GM21515 (cell line): Measurements from ENCODE around the gene PARD3.
A peak's percentile ranks its signal among the peaks of the same experiment; 100 is the strongest.

Source experiments
- ATAC-seq: cut with Tn5 transposase; IDR thresholded peaks from one replicate; pipeline ENCODE4 v1.9.1; 2021; ENCODE audit not compliant: unreplicated experiment

The PARD3 gene

DNA sequence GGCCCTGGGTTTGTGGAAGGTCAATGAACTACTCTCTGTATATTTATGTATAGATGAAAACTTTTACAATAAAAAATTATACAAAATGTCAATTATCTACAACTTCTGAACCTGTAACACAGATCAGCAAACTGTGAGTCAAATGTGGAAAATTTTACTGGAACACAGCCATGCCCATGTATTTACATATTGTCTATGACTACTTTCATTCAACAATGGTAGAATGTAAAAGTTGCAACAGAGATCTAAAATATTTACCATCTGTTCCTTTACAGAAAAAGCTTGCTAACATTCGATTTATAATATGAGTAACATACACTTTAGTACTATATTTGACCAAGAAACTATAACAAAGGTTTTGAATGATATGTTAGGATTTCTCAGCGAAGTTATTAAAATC is 481.6 kb downstream of the PARD3 start:
- no peak for ATAC-seq

- ATAC-seq, result no peak
Measured at GRCh38 chr10:34327184-34327583, 487.9 kb downstream of the PARD3 start.

DNA sequence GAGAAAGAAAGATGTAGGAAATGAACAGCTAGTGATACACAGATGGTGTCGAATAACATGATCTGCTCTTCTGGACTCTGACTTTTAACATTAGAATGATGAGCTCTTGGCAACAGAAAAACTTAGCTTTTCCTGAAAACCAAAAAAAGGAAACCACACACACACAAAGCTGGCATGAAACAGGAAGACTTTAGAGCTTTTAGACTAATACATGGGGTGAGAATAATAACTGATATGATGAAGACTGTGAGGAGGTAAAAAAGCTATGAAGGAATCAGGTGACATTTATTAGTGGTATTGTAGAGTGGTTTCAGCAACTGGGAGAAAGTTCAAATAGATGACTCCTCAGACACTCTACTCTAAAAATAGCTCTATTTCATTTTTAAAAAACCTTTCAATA is 491.9 kb downstream of the PARD3 start:
- ATAC-seq, result no peak

GRCh38 chr10:34320265-34320664 is 494.8 kb downstream of the PARD3 start:
- no peak for ATAC-seq

- no peak for ATAC-seq
Measured at GRCh38 chr10:34319197-34319846, 495.8 kb downstream of the PARD3 start.

DNA sequence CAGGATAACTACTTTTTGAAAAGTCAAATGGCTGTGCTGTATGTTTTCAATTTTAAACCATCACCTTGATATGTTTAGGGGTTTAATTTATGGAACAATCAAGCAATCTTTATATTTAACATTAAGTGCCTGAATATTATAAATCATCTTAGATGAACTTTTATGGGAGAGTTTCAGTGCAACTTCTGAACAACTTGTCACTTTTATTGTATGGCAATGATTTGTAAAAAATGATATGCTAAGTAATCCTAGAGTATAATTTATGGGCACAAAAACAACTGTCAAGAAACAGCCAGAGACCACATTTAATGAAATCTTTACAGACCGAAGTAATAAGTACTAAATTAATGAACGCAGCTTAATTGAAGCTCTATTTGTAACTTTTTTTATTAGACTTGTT is 498.9 kb downstream of the PARD3 start:
- ATAC-seq, result no peak

- no peak for ATAC-seq
Measured at GRCh38 chr10:34314457-34314856, 500.6 kb downstream of the PARD3 start.

- no peak for ATAC-seq
Measured at GRCh38 chr10:34313888-34314287, 501.2 kb downstream of the PARD3 start.

DNA sequence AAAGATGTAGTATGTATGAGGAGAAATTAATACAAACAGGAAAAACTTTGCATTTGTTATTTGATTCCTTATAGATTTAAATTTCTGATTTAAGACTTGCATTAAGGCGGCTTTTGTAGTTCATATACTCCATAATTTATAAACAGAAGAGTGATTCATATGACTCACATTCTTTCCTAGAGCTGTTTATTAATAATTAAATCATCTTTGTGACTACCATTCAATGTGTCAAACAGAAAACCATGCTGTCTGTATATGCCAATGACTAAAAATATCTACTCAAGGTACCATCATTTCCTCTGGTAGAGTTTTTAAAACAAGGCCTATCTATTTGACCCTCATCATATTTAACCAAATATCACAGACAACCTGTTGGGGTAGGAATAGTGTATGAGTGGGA is 501.7 kb downstream of the PARD3 start:
- ATAC-seq, result no peak

DNA sequence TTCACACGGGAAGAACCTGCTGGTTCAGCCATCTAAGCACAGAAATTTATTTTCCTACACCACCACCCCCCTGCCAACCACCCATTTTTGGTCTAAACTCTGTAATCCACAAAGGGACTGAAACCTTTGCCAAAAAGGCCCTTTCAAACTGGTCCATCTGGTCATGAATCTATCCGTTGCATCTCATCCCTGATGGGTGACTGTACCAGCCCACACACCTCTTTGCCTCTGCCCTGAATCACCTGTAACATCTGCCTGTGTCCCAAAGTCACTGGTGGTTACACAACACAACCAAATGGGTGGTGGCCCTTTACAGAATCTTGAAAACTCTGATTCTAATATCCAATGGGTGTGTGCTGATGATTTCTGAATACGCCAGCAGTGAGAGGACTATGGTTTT is 503.4 kb downstream of the PARD3 start:
- ATAC-seq, result no peak

DNA sequence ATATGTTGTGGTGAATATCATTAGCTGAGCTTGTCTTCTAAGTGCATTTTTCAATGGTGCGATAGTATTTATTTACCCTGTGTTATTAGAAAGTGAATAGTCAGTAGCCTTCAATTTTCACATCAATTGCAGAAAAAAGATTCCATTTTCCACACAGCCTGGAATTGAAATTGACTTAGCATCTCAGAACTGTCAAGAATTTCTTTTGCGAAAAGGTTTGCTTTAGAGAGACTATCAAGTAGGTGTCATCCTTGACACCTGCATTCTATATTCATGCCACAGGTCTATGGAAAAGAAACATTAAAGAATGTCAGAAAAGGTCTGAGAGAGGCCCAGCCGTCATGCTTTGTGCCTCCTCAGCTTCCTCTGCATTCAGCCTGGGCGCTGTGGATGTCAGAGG is 504.9 kb downstream of the PARD3 start:
- no peak for ATAC-seq

DNA sequence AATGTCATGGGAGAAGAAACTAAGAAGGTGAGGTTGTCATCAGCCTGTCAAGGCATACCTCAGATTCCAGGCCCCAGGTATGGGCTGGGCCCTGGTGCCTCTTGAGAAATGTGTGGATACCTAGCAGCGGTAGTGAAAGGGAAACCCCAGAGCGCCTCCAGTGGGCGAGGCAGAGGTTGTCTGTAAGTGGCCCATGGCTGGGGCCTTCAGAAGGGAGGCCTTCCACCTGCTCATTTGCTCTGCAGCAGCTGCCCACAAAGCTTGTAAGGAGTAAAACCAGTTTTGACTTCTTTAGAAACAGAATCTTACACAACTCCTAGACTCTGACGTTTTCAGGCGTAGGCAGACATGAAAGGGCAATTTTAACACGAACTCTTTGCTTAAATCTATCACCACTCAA is 509.9 kb downstream of the PARD3 start:
- peak; percentile 75 for ATAC-seq

- ATAC-seq, result no peak
Measured at GRCh38 chr10:34303022-34303421, 512.1 kb downstream of the PARD3 start.

GRCh38 chr10:34299105-34299611 is 515.9 kb downstream of the PARD3 start:
- no peak for ATAC-seq

DNA sequence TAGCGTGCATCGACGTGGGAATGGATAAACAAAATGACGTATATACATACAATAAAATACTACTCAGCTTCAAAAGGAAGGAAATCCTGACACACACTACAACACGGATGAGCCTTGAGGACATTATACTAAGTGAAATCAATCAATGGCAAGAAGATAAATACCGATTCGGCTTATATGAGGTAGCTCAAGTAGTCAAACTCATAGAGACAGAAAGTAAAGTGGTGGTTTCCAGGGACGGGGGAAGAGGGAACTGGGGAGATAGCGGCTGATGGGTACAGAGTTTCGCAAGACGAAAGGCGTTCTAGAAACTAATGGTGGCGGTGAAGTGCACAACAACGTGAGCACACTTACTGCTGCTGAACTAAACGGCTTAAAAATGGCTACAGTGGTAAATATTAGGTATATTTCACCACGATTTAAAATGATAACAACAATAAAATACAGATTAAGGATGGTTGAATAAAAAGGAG is 516.7 kb downstream of the PARD3 start:
- no peak for ATAC-seq

GRCh38 chr10:34297541-34298345 is 517.4 kb downstream of the PARD3 start:
- ATAC-seq, result no peak

DNA sequence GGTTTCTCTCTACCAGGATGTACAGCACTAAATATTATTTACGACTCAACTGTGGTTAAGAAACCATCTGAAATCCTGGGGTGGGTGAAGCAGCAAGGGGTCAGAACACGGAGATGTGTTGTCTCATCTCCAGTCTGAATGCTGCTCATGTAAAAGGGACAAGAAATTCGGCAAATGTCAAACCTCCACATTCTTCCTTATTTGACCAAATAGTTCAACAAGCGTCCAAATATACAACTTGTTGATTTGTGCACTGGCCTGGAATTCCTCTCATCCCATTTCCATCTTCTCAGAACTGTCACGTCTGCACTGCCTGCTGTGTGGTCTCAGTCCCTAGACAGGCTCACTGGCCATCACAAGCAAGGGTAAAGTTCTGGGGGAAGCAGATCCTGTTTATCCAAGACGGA is 520.0 kb downstream of the PARD3 start:
- ATAC-seq, result no peak

DNA sequence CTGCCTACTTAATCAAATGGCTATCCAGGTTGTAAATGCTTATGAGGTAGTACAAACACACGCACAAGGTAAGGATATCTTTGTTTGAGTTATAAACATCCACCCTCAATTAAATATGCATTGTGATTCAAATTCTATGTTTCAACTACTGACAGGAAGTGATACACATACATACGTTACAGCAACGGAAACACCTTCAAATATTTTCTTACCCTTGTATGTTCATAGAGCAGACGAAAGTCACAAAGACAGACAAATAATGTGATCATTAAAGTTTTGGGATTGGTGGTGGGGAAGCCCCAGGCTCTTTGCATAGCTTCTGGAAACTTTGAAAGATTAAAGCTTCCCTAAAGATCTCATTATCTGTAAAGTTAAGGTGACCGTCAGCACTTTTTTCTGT is 521.0 kb downstream of the PARD3 start:
- ATAC-seq, result no peak

DNA sequence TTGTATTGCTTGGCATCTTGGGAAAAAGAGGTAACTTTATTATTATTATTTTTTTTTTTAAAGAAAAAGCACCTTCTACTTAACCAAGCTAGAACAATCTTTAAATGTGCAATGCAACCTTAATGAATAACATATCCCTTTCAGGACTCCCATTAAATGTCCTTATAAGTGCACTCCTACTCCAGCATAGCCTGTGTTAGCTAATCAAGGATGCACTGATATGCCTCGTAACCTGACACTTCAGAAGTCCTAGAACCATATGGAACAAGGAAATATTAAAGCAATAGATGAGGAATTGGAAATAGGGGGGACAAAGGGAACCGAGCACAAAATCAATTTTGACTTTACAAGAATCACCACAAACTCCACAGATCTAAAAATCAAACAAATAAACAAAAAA is 522.4 kb downstream of the PARD3 start:
- ATAC-seq, result no peak

DNA sequence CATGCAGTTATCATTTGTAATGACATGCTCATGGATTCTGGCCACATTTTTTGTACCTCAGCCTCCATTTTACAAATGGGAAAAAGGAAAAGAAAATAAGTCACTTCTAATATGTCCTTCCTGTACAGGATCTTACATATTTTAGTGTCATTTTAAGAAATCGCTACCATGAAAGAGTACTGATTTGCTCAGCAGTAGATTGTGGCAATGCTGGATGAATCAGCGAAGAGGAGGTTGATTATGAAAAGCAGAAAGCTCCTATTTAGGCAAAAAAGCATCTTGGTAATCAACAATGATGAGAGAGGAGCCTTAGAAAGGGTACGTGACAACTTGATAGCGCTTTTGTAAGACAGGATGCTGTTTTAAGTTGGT is 522.9 kb downstream of the PARD3 start:
- no peak for ATAC-seq

GRCh38 chr10:34291466-34292193 is 523.5 kb downstream of the PARD3 start:
- no peak for ATAC-seq
